ENCODE measurements around the gene PCDH9. TPM values are rescaled to one million over a fixed set of nuclear protein-coding genes. Genes with fewer than 3 reads are reported as not detected.

PCDH9 gene
- total and polyA plus RNA-seq, 10 of the 15 experiments (the other 5 are each of a cell fraction or from before 2014, with no cell fraction given): 0.02 to 2.3 (median 0.05) TPM; not detected in 1

DNA sequence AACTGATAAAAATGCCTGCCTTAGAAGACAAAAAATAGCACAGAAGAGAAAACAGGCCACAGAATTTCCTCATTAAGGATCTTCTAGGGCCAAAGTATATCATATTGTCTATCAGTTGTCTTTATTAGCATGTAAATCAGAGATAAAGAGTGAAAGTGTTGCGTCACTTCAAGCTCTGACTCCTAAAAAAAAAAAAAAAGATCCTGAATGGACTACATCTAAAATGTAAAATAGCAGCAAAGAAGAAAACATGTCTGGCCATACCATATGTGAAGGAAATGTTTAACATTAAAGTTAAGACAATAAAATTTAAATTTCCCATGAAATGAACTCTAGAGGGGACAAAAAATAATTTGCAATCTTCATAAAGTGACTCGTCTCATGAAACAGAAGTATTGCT, 237.4 kb downstream of the PCDH9 start:
- ChIA-PET POLR2A (no interaction called here), CTCF (interaction anchor here (0.6 to 2.9 kb wide), 3 partner anchors 17 to 1831 kb away, joined by 3 to 8 read pairs (median 4); no protein-coding TSS in a partner anchor), RAD21 (ENCODE audit: unreplicated experiment) (interaction anchor here (0.5 kb wide), 1 partner anchor 74 kb away, joined by 3 read pairs; no protein-coding TSS in a partner anchor), SMC1A (ENCODE audit: uncharacterized antibody, unreplicated experiment) (interaction anchor here (0.9 kb wide), 1 partner anchor 15 kb away, joined by 3 read pairs; no protein-coding TSS in a partner anchor)
- intact Hi-C loops (cut with micrococcal nuclease; ENCODE audit: unreplicated experiment) (no loop called here), in situ Hi-C loops (cut with MboI) (no loop called here)
- Histone ChIP-seq H3K9me3 (replicated peaks; ENCODE audit: control insufficient read depth, insufficient read depth, low read length) (no peaks in the 10 kb centered on the region), H3K4me3 (no peak overlapping the region), H3K27ac (ENCODE audit: control insufficient read depth, insufficient read depth) (no peak overlapping the region), H4K20me1 (ENCODE audit: control insufficient read depth, insufficient read depth) (no peaks in the 10 kb centered on the region), H3K36me3 (ENCODE audit: control insufficient read depth in 2 of 2, insufficient read depth in 2 of 2, low read length in 1 of 2) (no peaks in the 10 kb centered on the region), H3K4me1 (ENCODE audit: control insufficient read depth, insufficient read depth, low read length) (no peaks in the 10 kb centered on the region), H3K4me2 (ENCODE audit: control insufficient read depth, insufficient read depth) (no peak overlapping the region), H2AFZ (ENCODE audit: control insufficient read depth, low read depth, low read length) (no peak overlapping the region), H3K9ac (ENCODE audit: control insufficient read depth, insufficient read depth, low read length) (no peak overlapping the region), H3K27me3 (replicated peaks in 1 of 2; ENCODE audit: control insufficient read depth in 2 of 2, insufficient read depth in 2 of 2, low read length in 1 of 2) (no peaks in the 10 kb centered on the region), H3K79me2 (ENCODE audit: control insufficient read depth, insufficient read depth, low read length) (no peaks in the 10 kb centered on the region)
- DNase-seq (ENCODE audit: low read depth, low spot score): no peak
- TF ChIP-seq, protein P1, sequence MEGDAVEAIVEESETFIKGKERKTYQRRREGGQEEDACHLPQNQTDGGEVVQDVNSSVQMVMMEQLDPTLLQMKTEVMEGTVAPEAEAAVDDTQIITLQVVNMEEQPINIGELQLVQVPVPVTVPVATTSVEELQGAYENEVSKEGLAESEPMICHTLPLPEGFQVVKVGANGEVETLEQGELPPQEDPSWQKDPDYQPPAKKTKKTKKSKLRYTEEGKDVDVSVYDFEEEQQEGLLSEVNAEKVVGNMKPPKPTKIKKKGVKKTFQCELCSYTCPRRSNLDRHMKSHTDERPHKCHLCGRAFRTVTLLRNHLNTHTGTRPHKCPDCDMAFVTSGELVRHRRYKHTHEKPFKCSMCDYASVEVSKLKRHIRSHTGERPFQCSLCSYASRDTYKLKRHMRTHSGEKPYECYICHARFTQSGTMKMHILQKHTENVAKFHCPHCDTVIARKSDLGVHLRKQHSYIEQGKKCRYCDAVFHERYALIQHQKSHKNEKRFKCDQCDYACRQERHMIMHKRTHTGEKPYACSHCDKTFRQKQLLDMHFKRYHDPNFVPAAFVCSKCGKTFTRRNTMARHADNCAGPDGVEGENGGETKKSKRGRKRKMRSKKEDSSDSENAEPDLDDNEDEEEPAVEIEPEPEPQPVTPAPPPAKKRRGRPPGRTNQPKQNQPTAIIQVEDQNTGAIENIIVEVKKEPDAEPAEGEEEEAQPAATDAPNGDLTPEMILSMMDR (IDR thresholded peaks at IDR 0.05 in 2 of 3, conservative IDR thresholded peaks at IDR 0.05 in 1 of 3; ENCODE audit: control insufficient read depth in 2 of 3, extremely low read depth in 1 of 3, insufficient read depth in 1 of 3, low read depth in 3 of 3, low read length in 3 of 3): no peak
- TF ChIP-seq RCOR1 (conservative IDR thresholded peaks at IDR 0.05; ENCODE audit: low read depth, low read length) (no peak), MTA2 (IDR thresholded peaks at IDR 0.05; ENCODE audit: low read depth) (no peak), NR2F1 (conservative IDR thresholded peaks at IDR 0.05) (no peak), KLF5 (IDR thresholded peaks at IDR 0.05; ENCODE audit: partially characterized antibody) (no peak), MYB (IDR thresholded peaks at IDR 0.05; ENCODE audit: borderline replicate concordance, low read depth, low read length) (no peak), ZNF207 (IDR thresholded peaks at IDR 0.05; ENCODE audit: borderline replicate concordance) (no peak), DPF2 (IDR thresholded peaks at IDR 0.05) (no peak)
- TF ChIP-seq, protein P2, sequence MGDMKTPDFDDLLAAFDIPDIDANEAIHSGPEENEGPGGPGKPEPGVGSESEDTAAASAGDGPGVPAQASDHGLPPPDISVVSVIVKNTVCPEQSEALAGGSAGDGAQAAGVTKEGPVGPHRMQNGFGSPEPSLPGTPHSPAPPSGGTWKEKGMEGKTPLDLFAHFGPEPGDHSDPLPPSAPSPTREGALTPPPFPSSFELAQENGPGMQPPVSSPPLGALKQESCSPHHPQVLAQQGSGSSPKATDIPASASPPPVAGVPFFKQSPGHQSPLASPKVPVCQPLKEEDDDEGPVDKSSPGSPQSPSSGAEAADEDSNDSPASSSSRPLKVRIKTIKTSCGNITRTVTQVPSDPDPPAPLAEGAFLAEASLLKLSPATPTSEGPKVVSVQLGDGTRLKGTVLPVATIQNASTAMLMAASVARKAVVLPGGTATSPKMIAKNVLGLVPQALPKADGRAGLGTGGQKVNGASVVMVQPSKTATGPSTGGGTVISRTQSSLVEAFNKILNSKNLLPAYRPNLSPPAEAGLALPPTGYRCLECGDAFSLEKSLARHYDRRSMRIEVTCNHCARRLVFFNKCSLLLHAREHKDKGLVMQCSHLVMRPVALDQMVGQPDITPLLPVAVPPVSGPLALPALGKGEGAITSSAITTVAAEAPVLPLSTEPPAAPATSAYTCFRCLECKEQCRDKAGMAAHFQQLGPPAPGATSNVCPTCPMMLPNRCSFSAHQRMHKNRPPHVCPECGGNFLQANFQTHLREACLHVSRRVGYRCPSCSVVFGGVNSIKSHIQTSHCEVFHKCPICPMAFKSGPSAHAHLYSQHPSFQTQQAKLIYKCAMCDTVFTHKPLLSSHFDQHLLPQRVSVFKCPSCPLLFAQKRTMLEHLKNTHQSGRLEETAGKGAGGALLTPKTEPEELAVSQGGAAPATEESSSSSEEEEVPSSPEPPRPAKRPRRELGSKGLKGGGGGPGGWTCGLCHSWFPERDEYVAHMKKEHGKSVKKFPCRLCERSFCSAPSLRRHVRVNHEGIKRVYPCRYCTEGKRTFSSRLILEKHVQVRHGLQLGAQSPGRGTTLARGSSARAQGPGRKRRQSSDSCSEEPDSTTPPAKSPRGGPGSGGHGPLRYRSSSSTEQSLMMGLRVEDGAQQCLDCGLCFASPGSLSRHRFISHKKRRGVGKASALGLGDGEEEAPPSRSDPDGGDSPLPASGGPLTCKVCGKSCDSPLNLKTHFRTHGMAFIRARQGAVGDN (IDR thresholded peaks at IDR 0.05): no peak
- BruUV-seq (replicated peaks): no TSS peak
- no peak for FAIRE-seq
- 60% methylated on average over 2 of the region's 2 CpGs for WGBS (ENCODE audit: insufficient coverage, insufficient replicate concordance, low lambda C conversion rate, missing lambda C conversion rate)
- ATAC-seq: no peak
